Epithelial cell of prostate (primary cell): ENCODE results near the gene ASTN2.

Experiments used
- DNase-seq: peaks from one replicate; pipeline ENCODE4 v3.0.0-alpha.2; 2011; ENCODE audit warnings: low read depth, low spot score
- H3K27ac ChIP-seq: fragments of 450-650 bp; 2 replicates; pipeline ENCODE4 v1.5.1; 2017; ENCODE audit warnings: mild to moderate bottlenecking

Gene ASTN2

GRCh38 chr9:116736399-116737151, 678.3 kb downstream of the ASTN2 start:
- no peak overlapping the region for H3K27ac ChIP-seq
- DNase-seq = no peak

GRCh38 chr9:116733010-116733641, 681.7 kb downstream of the ASTN2 start:
- DNase-seq = no peak
- no peak overlapping the region for H3K27ac ChIP-seq

- H3K27ac ChIP-seq = no peak overlapping the region
- no peak for DNase-seq
Observed at GRCh38 chr9:116726602-116727001, 688.3 kb downstream of the ASTN2 start.

- H3K27ac ChIP-seq = no peak overlapping the region
- DNase-seq = no peak
Observed at GRCh38 chr9:116724123-116724522, 690.7 kb downstream of the ASTN2 start.

- DNase-seq = no peak
Observed at GRCh38 chr9:116721944-116722343, 692.9 kb downstream of the ASTN2 start.

GRCh38 chr9:116721411-116721810, 693.4 kb downstream of the ASTN2 start:
- H3K27ac ChIP-seq = no peak overlapping the region
- no peak for DNase-seq

More at GRCh38 chr9:116721944-116722343, 692.9 kb downstream of the ASTN2 start:
- no peak overlapping the region for H3K27ac ChIP-seq

- H3K27ac ChIP-seq = no peak overlapping the region
- no peak for DNase-seq
Observed at GRCh38 chr9:116720111-116720510, 694.7 kb downstream of the ASTN2 start.

GRCh38 chr9:116718111-116718510, 696.7 kb downstream of the ASTN2 start:
- no peak overlapping the region for H3K27ac ChIP-seq
- DNase-seq = no peak

- no peak for DNase-seq
- H3K27ac ChIP-seq = no peak overlapping the region
Observed at GRCh38 chr9:116717150-116717549, 697.7 kb downstream of the ASTN2 start.

- H3K27ac ChIP-seq = no peak overlapping the region
- DNase-seq = no peak
Observed at GRCh38 chr9:116716438-116716837, 698.4 kb downstream of the ASTN2 start.

- H3K27ac ChIP-seq = no peak overlapping the region
Observed at GRCh38 chr9:116715751-116716150, 699.1 kb downstream of the ASTN2 start.

GRCh38 chr9:116713271-116713670, 701.6 kb downstream of the ASTN2 start:
- no peak overlapping the region for H3K27ac ChIP-seq
- no peak for DNase-seq

More at GRCh38 chr9:116715751-116716150, 699.1 kb downstream of the ASTN2 start:
- no peak for DNase-seq

GRCh38 chr9:116712781-116713180, 702.1 kb downstream of the ASTN2 start:
- DNase-seq = no peak
- no peak overlapping the region for H3K27ac ChIP-seq

- DNase-seq = no peak
- no peak overlapping the region for H3K27ac ChIP-seq
Observed at GRCh38 chr9:116706310-116707290, 708.3 kb downstream of the ASTN2 start.

GRCh38 chr9:116705531-116705930, 709.3 kb downstream of the ASTN2 start:
- no peak overlapping the region for H3K27ac ChIP-seq
- no peak for DNase-seq

GRCh38 chr9:116704470-116704869, 710.4 kb downstream of the ASTN2 start:
- DNase-seq = no peak
- no peak overlapping the region for H3K27ac ChIP-seq

GRCh38 chr9:116703634-116704033, 711.2 kb downstream of the ASTN2 start:
- H3K27ac ChIP-seq = no peak overlapping the region
- DNase-seq = no peak

GRCh38 chr9:116701940-116702642, 712.8 kb downstream of the ASTN2 start:
- peak overlapping the region; percentile 27 for H3K27ac ChIP-seq
- no peak for DNase-seq

- H3K27ac ChIP-seq = peak overlapping the region; percentile 27
- DNase-seq = no peak
Observed at GRCh38 chr9:116700882-116701865, 713.7 kb downstream of the ASTN2 start.
